ENCODE measurements around the gene TAX1BP1.

The TAX1BP1 gene

GRCh38 chr7:27730112-27730511 is 9.8 kb upstream of the TAX1BP1 start:
- DNase-seq (ENCODE audit: extremely low read depth, insufficient read length): no peak

GRCh38 chr7:27734583-27734982 is 5.4 kb upstream of the TAX1BP1 start:
- no peak for TF ChIP-seq CTCF (IDR thresholded peaks at IDR 0.05; ENCODE audit: insufficient read depth, low read length, poor library complexity, severe bottlenecking)
- no peak for DNase-seq (ENCODE audit: extremely low read depth, insufficient read length)
- H3K4me3 ChIP-seq (replicated peaks; ENCODE audit: low read depth, low read length): no peak overlapping the region
- no peaks in the 10 kb centered on the region for H3K36me3 ChIP-seq (ENCODE audit: control insufficient read depth, insufficient read depth, low read length)
- no peaks in the 10 kb centered on the region for H3K27me3 ChIP-seq (replicated peaks; ENCODE audit: control insufficient read depth, insufficient read depth, low read length)

More at GRCh38 chr7:27730112-27730511, 9.8 kb upstream of the TAX1BP1 start:
- Histone ChIP-seq H3K36me3 (ENCODE audit: control insufficient read depth, insufficient read depth, low read length) (no peaks in the 10 kb centered on the region), H3K27me3 (replicated peaks; ENCODE audit: control insufficient read depth, insufficient read depth, low read length) (no peaks in the 10 kb centered on the region), H3K4me3 (replicated peaks; ENCODE audit: low read depth, low read length) (no peak overlapping the region)
- TF ChIP-seq CTCF (IDR thresholded peaks at IDR 0.05; ENCODE audit: insufficient read depth, low read length, poor library complexity, severe bottlenecking): no peak

- Histone ChIP-seq H3K27me3 (replicated peaks; ENCODE audit: control insufficient read depth, insufficient read depth, low read length) (no peaks in the 10 kb centered on the region), H3K36me3 (ENCODE audit: control insufficient read depth, insufficient read depth, low read length) (no peaks in the 10 kb centered on the region), H3K4me3 (replicated peaks; ENCODE audit: low read depth, low read length) (no peak overlapping the region)
- no peak for TF ChIP-seq CTCF (IDR thresholded peaks at IDR 0.05; ENCODE audit: insufficient read depth, low read length, poor library complexity, severe bottlenecking)
- DNase-seq (ENCODE audit: extremely low read depth, insufficient read length): no peak
These were observed 4.8 kb upstream of the TAX1BP1 start for GRCh38 chr7:27735165-27735564.

- DNase-seq (ENCODE audit: extremely low read depth, insufficient read length): no peak
- Histone ChIP-seq H3K27me3 (replicated peaks; ENCODE audit: control insufficient read depth, insufficient read depth, low read length) (no peaks in the 10 kb centered on the region), H3K4me3 (replicated peaks; ENCODE audit: low read depth, low read length) (no peak overlapping the region), H3K36me3 (ENCODE audit: control insufficient read depth, insufficient read depth, low read length) (no peaks in the 10 kb centered on the region)
- TF ChIP-seq CTCF (IDR thresholded peaks at IDR 0.05; ENCODE audit: insufficient read depth, low read length, poor library complexity, severe bottlenecking): no peak
These were observed 4.1 kb upstream of the TAX1BP1 start for GRCh38 chr7:27735831-27736230.

- no peak for DNase-seq (ENCODE audit: extremely low read depth, insufficient read length)
- H3K4me3 ChIP-seq (replicated peaks; ENCODE audit: low read depth, low read length): no peak overlapping the region
- H3K27me3 ChIP-seq (replicated peaks; ENCODE audit: control insufficient read depth, insufficient read depth, low read length): no peaks in the 10 kb centered on the region
- H3K36me3 ChIP-seq (ENCODE audit: control insufficient read depth, insufficient read depth, low read length): no peaks in the 10 kb centered on the region
- TF ChIP-seq CTCF (IDR thresholded peaks at IDR 0.05; ENCODE audit: insufficient read depth, low read length, poor library complexity, severe bottlenecking): no peak
These were observed 2.8 kb upstream of the TAX1BP1 start for GRCh38 chr7:27737178-27737577.

GRCh38 chr7:27737616-27738015 is 2.3 kb upstream of the TAX1BP1 start:
- Histone ChIP-seq H3K27me3 (replicated peaks; ENCODE audit: control insufficient read depth, insufficient read depth, low read length) (no peaks in the 10 kb centered on the region), H3K36me3 (ENCODE audit: control insufficient read depth, insufficient read depth, low read length) (no peaks in the 10 kb centered on the region), H3K4me3 (replicated peaks; ENCODE audit: low read depth, low read length) (no peak overlapping the region)
- no peak for DNase-seq (ENCODE audit: extremely low read depth, insufficient read length)
- no peak for TF ChIP-seq CTCF (IDR thresholded peaks at IDR 0.05; ENCODE audit: insufficient read depth, low read length, poor library complexity, severe bottlenecking)

Data from GM06990 (cell line).